Glomerular visceral epithelial cell (primary cell): Measurements from ENCODE around the gene COPS7A.

Source experiments
- DNase-seq: peaks from one replicate; pipeline ENCODE4 v3.0.0-alpha.2; 2016; ENCODE audit errors: extremely low spot score

COPS7A gene

DNA sequence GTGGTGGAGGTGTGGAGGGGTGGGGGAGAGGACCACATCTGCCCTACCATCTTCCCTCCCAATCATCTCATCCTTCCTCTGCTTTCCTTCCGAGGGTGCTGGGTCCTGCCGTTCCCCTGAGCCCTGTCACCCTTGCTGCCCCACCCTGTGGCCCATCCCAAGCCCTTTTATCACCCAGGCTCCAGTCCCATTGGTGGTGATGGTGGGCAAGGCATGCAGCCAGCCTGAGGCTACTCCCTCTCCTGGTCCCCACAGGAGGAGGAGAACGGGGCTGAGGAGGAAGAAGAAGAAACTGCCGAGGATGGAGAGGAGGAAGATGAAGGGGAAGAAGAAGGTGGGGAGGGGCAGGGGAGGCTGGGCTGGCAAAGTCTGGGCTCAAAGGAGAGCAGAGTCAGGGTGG lies 45.8 kb downstream of the COPS7A start:
- DNase-seq = no peak

DNA sequence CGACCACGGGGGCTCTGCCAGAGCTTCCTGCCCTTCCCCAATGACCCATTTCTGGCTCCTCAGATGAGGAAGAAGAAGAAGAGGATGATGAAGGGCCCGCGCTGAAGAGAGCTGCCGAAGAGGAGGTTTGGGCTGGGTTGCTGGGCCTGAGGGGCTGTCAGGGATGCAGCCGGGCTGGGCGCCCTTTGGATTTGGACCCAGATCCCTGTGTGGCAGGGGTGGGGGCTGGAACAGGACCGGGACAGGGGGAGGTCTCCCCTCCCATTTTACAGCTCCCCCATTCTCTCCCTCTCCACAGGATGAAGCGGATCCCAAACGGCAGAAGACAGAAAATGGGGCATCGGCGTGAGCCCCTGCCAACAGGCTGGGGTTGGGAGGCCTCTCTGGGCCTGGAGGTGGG lies 46.2 kb downstream of the COPS7A start:
- DNase-seq = no peak

DNA sequence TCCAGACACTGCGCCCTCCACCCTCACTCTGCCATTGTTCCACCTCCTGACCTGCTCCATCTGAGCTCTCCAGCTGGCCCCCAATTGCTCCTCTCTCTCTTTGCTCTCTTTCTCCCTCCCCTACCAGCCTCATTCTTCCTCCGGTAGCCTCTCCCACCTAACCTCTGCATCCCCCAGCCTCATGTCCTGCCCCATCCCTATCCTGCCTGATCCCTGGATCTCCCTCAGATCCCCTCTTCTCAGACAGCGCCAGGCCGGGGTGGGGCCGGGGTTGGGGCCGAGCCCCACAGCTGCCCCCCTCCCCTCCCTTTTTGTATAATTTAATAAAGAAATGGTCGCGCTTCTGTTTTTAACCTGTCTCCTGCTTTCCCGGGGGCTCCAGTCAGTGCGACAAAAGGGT lies 46.8 kb downstream of the COPS7A start:
- DNase-seq = no peak

DNA sequence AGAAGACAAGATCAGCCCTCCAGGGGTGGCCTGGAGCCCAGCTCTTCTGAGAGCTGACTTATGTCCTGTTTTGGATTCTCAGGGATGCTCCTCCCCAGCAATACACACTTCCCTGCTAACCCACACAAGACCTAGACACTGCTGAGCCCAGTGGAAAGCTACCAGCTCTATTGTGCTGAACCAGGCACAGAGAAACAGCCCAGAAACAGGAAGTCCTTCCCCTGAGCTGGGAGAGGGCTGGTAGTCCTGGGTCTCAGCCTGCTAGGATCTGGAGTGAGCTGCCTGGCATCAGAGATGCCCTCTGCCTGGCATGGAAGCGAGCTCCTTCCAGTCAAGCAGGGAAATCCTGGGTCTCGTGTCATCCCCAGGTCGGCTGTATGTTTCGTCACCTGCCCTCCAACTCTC lies 47.2 kb downstream of the COPS7A start:
- no peak for DNase-seq

DNA sequence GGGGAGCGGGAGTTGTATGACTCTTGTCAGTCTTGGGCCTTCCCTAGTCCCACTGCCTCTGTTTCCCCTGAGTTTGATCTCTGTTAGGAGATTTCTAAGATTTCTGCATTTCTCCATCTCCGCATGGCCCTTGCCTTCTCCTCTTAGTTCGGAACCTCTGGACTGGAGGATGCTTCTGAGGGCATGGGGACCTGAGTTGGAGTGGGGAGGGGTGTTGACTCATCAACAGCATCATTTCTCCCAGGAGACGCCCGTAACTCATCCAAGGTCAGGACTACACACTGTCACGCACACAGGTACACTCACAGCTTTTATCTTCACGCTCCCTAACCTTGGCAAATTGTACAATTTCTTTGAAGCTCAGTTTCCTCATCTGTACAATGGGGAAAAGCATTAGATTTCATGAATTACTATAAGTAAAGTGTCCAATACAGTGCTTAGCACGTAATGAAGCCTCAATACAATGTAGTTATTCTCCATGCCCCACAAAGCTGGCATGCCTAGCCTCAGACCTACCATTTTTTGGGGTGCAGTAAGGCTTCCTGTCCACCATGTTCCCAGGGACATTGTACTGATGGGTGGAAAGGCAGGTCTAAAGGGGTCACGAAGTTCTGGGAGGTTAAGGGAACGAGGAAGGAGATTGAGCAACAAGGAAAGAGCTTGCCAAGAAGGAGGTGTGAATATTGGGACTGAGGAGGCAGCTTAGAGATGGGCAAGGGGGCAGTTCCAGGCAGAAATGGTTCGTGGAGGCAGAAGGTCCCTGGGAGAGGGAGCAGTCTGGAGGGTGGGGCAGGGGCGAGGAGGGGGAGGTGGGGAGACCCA lies 47.9 kb downstream of the COPS7A start:
- no peak for DNase-seq

DNA sequence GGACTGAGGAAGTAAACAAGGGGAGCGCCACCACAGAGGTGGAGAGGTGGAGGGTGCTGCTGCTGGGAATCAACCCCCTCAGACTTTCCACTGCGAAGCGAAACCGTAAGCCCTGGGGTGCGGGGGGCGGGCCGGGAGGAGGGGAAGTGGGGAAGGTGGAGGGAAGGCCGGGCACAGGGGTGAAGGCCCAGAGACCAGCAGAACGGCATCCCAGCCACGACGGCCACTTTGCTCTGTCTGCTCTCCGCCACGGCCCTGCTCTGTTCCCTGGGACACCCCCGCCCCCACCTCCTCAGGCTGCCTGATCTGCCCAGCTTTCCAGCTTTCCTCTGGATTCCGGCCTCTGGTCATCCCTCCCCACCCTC lies 48.5 kb downstream of the COPS7A start, which contains the start of gene LAG3:
TSS of gene LAG3 (plus strand) at position 190 of the 365 bp plus-strand sequence. CDS start 333 bp downstream, outside the sequence.
- DNase-seq = no peak

DNA sequence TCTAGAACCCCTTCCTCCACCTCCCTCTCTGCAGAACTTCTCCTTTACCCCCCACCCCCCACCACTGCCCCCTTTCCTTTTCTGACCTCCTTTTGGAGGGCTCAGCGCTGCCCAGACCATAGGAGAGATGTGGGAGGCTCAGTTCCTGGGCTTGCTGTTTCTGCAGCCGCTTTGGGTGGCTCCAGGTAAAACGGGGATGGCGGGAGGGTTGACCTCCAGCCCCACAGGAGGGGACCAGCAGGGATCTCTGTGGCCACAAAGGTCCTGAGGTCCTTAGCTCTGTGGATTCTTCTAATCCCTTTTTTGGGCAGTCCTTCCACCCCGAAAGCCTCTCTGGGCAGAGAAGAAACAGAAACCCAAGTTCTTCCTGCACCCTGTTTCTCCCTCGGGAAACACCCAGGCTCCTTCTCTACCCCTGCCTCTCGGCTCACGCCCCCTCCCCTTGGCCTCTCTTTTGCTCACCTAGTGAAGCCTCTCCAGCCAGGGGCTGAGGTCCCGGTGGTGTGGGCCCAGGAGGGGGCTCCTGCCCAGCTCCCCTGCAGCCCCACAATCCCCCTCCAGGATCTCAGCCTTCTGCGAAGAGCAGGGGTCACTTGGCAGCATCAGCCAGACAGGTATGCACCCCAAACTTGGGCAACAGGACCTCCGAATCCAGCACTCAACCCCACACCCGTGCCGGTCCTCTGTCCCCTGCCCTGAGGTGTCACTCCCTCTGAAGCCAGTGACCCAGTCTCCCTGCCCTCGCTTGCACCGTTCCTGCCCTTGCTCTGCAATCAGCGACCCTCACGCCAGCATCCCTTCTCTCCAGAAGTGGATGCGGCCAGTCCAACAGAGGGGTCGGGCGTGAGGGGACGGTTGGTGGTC lies 49.1 kb downstream of the COPS7A start:
- no peak for DNase-seq

DNA sequence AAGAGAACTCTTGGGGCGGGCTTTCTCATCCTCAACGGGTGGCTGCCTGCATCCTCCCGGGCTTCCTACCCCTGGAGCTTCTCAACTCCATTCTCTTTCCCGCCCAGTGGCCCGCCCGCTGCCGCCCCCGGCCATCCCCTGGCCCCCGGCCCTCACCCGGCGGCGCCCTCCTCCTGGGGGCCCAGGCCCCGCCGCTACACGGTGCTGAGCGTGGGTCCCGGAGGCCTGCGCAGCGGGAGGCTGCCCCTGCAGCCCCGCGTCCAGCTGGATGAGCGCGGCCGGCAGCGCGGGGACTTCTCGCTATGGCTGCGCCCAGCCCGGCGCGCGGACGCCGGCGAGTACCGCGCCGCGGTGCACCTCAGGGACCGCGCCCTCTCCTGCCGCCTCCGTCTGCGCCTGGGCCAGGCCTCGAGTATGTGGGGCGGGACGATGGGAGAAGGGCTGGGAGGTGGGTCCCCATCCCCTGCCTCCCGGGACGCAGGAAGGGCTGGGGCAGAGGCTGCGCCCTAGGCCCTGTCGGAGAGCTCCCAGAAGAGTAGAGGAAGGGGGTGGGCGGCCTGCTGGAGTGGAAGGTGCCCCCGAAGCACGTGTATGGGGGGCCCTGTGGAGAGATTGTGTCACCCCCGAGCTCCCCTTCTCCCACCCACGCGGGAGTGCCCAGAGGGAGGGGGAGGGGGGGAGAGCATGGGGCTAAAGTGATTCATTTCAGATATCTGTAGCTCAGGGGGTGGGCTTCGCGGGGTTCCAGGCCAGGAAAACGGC lies 49.9 kb downstream of the COPS7A start:
- no peak for DNase-seq

DNA sequence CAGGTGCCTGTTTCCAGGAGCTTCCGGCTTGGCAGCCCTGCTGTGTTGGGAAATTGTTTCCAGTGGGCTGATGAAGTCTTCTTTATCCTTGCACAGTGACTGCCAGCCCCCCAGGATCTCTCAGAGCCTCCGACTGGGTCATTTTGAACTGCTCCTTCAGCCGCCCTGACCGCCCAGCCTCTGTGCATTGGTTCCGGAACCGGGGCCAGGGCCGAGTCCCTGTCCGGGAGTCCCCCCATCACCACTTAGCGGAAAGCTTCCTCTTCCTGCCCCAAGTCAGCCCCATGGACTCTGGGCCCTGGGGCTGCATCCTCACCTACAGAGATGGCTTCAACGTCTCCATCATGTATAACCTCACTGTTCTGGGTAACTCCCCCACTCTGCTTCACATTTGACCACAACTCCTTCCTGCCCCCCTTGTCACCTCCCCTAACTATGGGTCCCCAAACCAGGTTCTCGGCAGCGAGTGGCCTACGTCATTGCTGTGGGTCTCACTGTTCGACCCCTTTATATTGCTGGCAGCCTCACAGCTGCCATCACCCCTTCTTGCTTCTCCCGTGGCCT lies 50.7 kb downstream of the COPS7A start:
- no peak for DNase-seq

DNA sequence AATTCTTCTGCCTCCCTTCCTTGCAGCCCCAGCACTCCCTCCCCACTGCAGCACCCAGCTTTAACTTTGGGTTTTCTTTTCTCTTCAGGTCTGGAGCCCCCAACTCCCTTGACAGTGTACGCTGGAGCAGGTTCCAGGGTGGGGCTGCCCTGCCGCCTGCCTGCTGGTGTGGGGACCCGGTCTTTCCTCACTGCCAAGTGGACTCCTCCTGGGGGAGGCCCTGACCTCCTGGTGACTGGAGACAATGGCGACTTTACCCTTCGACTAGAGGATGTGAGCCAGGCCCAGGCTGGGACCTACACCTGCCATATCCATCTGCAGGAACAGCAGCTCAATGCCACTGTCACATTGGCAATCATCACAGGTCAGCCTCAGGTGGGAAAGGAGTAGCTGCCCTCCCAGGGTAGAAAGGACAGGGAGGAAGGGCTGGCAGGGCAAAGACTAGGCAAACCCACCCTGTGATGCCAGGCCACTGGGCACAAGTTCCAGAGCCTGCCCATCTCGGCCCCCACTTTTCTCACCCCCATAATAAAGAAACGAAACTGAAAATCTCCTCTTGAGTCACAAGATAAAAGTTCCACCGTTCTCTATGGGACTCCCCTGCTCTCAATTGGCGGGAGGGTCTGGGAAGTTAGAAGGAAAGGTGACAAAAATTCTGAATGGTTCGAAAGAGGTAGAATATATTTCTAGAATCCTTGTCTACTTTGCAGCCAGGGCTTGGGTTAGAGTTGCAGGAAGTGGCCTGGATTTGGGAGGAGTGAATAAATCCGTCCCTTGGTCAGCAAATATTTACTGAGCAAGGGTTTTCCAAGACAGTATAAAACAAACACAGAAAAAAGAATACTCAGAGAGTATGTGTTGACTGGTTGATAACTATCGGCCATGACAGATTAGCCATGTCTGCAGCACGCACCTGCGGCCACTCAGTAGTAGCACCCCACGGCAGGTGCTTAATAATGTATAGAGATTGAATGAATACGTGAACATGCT lies 51.6 kb downstream of the COPS7A start:
- no peak for DNase-seq

DNA sequence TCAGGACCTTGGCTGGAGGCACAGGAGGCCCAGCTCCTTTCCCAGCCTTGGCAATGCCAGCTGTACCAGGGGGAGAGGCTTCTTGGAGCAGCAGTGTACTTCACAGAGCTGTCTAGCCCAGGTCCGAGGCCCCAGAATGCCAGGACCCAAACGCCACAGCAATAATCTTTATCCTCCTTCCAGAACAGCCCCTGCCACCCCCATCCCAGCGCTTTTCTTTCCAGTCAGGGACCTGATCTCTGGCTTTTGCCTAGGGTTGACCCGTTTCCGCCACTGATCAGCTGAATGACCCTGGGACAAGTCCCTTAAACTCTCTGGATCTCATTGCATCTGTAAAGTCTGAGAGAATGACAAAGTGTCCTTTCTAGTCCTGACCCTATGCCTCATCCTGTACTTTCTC lies 53.5 kb downstream of the COPS7A start:
- DNase-seq = no peak

DNA sequence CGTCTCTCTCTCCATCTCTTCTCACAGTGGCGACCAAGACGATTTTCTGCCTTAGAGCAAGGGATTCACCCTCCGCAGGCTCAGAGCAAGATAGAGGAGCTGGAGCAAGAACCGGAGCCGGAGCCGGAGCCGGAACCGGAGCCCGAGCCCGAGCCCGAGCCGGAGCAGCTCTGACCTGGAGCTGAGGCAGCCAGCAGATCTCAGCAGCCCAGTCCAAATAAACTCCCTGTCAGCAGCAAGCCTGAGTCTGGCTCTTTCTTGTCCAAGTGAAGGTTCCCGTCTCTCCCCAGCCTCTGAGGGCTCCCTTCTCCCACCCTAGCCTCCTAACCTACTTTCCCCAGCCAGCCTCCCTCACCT lies 54.3 kb downstream of the COPS7A start:
- DNase-seq = peak; percentile 24

DNA sequence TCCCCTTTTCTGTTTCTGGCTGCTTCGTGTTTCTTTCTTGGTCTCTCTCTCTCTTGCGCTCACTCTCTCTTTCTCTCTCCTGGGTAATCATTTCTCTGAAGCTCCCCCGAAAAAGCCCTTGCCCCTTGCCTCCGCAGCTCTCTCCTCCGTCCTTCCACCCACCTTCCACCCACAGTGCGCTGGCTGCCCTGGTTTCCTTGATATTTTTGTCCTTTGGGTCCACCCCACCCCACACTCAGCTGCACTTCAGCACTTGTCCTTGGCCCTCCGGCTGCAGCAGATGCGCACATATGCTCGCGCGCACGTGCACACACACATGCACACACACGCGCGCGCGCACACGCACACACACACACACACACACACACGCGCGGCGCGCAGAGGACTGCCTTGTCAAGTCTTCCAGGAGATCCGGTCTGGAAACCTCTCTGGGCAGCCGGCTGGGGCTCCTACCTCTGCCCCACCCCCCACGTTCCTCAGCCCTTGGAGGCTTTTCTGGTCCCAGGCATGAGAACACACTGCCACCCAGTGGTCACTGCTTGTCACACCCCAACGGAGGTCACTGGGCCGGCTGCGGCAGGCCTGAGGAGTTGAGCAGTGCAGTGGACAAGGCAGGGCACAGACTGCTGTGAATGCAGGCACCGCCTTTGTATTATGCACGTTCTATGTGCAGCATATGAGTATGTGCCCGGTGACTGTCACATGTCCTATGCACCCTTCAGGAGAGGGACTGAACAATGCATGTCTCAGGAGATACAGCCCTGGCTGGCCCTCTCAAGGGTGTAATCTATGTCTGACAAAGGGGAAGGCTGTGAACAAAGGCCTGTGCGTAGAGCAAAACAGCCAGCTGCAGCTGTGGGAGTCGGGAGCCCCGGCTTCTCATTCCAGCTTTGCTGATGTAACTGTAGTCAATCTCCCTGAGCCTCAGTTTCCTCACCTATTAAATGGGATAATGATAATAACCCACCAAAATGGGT lies 55.0 kb downstream of the COPS7A start:
- DNase-seq = peak; percentile 93

DNA sequence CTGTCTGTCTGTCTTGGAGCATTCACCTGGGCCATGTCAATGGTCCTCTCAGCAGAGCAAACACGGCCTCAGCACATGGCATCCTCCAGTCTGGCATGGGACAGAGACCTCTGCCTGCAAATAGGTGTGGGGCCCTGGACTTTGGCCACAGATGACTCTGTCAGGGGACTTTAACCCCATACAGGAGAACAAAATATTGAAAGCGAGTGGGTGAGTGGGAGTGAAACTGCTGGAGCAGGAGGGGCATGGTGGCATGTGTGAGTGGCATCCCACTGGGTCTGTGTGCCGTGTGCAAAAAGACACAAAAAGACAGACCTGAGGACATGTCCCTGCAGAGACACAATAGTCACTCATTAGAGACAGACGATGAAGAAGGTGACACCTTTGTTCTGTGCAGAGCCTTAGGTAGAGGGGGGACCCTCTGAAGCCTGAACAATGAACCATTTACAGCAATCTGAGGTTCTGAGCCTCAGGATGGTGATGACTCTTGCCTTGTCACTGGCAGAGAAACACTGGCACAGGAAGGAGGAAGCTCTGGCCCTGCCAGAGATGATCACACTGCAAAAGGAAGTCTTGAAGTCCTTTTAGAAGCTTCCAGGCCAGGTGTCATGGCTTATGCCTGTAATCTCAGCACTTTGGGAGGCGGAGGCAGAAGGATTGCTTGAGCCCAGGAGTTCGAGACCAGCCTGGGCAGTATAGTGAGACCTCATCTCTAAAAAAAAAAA lies 56.0 kb downstream of the COPS7A start:
- no peak for DNase-seq

DNA sequence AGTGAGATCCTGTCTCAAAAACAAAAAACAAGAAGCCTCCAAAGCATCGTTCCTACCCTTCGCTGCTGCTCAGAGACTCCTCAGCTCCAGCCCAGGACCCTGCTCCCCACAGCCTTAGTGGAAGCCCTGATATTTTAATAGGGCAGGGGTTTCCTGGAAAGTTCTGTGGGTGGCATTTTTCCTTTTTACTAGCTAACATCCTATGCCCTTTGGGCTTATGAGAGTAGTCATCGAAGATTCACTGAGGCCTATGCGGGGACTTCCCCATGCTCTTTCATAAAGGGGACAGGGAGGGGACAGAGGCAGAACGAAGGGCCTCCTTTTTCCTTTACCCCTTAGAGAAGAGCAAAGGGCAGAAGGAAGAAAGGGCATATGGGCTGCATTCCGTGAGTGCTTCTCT lies 56.7 kb downstream of the COPS7A start:
- no peak for DNase-seq
